Activated CD8-positive, alpha-beta memory T cell treated with anti-CD3 and anti-CD28 coated beads, Interleukin-2, amount 50 U/mL, for 24 hours (primary cell): ENCODE data around the gene SGSM1.

Source experiments
- DNase-seq: peaks from one replicate; pipeline ENCODE4 v3.0.0-alpha.2; 2020; ENCODE audit errors: extremely low read depth

SGSM1 gene, protein sequence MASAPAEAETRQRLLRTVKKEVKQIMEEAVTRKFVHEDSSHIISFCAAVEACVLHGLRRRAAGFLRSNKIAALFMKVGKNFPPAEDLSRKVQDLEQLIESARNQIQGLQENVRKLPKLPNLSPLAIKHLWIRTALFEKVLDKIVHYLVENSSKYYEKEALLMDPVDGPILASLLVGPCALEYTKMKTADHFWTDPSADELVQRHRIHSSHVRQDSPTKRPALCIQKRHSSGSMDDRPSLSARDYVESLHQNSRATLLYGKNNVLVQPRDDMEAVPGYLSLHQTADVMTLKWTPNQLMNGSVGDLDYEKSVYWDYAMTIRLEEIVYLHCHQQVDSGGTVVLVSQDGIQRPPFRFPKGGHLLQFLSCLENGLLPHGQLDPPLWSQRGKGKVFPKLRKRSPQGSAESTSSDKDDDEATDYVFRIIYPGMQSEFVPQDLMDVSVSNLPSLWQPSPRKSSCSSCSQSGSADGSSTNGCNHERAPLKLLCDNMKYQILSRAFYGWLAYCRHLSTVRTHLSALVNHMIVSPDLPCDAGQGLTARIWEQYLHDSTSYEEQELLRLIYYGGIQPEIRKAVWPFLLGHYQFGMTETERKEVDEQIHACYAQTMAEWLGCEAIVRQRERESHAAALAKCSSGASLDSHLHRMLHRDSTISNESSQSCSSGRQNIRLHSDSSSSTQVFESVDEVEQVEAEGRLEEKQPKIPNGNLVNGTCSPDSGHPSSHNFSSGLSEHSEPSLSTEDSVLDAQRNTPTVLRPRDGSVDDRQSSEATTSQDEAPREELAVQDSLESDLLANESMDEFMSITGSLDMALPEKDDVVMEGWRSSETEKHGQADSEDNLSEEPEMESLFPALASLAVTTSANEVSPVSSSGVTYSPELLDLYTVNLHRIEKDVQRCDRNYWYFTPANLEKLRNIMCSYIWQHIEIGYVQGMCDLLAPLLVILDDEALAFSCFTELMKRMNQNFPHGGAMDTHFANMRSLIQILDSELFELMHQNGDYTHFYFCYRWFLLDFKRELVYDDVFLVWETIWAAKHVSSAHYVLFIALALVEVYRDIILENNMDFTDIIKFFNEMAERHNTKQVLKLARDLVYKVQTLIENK

DNA sequence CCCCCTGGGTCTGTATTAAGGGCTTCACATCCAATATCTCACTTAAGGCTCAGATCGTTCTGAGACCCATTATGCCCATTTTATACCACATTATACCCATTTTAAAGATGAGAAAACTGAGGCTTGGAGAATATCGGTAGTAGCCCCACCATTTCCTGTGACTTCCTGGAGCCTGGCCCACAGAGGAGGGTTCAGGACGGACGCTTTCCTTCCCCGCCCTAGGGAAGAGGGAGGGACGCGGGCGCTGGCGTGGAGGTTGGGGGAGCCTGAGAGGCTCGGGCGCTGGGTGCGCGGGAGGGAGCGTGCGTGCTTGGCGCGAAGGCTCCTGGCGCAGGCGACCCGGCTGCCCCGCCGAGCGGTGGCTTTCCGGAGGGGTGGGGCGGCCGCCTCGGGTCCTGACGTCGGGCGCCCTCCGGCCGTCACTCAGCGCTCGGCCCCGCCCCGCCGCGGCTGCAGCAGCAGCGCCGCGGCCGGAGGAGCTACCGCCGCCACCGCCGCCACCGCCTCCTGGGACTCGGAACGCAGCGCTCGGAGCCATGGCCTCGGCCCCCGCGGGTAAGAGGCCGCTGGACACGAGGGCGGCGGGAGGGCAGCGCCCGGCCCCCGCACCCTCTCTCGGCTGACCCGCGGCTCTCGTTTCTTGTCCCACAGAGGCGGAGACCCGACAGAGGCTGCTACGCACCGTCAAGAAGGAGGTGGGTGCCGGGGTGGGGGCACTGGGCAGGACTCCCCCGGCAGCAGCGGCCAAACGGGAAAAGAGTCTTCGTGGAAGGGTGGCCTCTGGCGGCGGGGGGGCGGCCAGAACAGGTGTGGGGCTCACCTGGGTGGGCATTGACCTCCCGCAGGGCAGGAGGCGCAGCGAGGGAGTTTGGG lies at the start of gene SGSM1:
TSS of gene SGSM1 (plus strand) at position 422 of the 873 bp plus-strand sequence. CDS start at position 537, 115 bp downstream.
- DNase-seq: peak; percentile 39

DNA sequence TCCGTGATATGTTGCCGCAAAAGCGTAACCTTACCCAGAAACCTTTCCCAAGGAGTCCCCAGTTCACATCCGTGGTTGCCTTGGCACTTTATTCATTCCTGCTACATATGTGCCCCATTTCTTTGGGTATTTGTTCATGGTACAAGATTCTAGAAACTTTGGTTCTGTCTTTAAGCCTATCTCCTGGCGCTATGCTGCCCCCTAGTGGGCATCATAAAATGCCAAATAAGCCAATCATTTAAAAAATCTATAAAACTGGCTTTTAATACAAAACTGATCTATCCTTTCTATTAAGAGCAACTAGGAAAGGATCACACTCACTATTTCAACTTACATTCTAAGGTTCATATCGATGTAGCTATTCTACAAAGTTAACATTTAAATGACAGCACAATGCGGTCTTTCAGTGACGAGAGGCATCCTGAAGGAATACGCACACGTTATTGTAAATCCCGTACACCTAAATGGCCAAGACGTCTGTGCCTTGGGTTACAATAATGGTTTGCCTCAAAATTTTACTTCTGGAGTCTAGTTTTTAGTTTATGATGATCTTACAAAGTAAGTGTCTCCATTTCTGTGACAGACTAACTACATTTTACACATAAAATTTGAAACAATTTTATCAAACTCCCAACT lies 47.7 kb upstream of the SGSM1 start:
- DNase-seq: no peak

DNA sequence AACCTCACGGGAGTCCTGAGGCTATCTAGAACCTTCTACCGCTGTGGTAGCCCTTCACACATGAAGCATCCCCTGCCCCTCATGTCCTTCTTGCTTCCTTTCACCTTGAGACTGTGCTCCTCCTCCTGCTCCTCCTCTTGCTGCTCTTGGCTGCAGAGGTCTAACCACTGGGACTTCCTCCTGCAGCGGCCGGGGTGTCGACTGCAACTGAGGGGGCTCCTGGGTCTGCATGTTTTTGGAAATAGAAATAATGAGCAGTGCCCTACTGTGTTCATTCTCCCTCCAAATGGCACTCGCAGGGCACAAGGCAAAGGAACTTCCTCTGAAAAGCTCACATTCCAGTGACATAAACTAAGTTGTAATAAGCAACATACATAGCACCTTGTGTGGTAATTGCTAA lies 46.2 kb upstream of the SGSM1 start:
- DNase-seq: no peak

DNA sequence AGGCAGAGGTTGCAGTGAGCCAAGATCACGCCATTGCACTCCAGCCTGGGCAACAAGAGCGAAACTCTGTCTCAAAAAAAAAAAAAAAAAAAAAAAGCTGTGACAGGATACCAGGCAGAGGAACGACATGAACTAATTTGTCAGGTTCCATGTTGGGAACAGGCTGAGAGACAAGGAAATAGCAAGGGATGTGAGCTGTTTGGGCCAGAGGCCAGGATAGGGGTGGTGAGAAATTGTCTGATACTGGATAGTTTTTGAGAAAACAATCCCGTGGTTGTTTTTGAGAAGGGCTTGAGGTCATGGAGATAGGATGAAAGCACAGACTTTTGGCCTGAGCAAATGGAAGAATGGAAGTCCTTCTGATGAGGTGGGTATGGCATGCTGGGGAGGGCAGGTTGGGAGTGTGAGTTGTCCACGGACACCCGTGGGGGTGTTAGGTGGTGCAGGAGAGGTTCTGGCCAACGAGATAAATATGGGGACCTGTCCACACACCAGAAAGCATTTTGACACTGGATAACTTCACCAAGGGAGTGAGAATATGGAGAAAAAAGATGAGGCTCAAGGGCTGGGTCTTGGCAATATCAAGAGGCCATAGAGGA lies 45.2 kb upstream of the SGSM1 start:
- DNase-seq: no peak

DNA sequence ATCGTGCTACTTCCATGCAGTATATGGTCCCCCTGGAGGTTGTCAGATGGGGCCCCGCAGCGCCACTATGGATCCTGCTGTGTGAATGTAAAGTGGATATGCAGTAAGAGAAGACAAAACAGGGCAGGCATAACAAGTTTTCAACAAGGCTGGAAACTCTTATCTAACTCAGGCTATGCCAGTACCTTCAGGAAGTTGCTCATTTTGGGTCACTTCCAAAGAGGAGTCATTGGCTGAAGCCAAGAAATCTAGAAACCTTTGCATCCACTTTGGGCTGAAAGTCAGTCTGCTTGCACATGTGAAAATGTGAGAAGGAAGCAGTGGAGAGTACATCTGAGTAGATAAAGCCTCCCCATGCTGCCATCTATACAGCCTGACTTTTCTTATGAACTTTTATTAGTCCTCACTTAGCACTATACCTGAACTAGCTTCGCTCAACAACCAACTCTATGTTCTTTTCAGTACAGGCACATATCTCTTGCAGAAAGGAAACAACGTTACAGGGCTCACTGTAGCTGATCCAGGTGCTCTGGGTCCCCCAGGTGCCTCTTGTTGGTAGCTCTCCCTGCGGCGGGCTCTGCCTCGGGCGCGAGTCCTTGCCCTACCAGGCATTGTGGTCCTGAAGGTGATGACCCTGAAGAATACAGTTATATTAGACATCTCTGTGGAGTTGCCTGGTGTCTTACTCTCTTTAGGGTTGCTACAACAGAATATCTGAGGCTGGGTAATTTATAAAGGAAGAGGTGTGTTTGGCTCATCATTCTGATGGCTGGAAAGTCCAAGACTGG lies 43.9 kb upstream of the SGSM1 start:
- no peak for DNase-seq

DNA sequence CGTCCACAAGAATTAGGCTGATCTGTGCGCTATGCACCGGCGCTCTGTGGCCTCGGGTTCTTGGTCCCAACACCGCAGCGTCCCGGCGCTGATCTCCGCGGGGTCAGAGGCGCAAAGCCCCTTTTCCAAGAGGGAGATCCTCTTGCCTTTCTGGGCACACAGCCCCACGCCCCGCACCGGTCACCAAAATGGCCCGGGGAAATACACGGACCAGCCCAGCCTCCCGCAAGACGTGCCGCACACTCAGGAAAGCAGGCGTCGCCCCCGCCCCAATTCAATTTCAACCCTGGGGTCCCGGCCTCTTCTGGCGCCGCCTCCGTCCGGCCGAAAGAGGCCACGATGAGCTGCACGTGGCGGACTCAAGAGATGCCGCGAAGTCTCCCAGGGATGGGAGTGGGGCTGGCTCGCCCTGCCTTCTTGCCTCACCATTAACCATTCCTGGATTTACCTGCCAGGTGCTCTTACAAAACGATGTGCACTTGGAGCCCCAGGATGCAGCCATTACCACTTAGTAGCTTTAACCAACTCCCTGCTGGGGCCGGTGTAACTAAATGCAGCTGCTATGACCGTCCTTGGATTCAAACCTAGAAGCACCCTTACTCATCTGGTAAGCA lies 42.0 kb upstream of the SGSM1 start:
- no peak for DNase-seq

DNA sequence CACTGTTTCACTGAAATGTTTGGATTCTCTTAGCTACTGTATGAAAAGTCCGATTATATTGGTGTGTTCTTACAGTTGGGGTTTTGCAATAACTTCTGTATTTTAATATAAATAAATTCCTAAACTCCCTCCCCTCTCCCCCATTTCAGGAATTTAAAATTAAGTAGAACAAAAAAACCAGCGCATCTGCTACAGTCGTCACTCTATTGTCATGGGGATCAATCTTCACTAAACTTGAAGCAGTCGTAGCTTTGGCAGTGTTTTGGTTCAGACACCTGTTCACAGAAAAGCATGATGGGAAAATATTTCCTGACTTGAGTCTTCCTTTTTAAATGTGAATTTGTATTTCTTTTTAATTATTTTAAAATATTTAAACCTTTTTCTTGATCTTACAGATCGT lies 40.8 kb upstream of the SGSM1 start:
- no peak for DNase-seq

DNA sequence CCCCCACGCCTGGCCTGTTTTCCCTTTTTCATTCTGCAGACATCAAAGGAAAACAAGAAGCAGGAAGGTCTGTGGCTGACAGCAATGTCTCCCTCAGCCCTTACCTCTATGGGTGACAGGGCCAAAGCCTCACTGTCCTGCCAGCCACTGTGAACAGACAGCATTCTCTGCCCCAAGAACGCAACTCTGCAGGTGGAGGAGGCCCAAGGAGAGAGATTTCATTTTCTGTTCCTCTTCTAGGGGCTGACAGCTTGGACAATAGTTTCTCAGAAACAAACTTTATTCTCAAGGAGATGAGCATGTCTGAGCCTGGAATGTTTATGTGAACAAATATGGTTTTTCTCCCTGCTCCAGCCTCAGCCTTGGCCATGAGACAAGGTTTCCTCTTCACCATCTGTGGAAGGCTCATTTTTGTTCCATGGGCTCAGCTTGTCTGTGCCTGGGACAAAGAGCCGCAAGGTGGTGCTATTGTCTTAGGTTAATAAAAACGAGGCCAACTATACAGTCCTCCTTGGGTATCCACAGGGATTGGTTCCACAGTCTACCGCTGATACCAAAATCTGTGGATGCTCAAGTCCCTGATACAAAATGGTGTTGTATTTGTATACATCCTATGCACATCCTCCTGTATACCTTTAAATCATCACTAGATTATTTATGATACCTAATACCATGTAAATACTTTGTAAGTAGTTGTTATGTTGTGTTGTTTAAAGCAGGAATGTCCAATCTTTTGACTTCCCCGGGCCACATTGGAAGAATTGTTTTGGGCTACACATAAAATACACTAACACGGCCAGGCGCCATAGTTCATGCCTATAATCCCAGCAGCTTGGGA lies 37.3 kb upstream of the SGSM1 start:
- no peak for DNase-seq

DNA sequence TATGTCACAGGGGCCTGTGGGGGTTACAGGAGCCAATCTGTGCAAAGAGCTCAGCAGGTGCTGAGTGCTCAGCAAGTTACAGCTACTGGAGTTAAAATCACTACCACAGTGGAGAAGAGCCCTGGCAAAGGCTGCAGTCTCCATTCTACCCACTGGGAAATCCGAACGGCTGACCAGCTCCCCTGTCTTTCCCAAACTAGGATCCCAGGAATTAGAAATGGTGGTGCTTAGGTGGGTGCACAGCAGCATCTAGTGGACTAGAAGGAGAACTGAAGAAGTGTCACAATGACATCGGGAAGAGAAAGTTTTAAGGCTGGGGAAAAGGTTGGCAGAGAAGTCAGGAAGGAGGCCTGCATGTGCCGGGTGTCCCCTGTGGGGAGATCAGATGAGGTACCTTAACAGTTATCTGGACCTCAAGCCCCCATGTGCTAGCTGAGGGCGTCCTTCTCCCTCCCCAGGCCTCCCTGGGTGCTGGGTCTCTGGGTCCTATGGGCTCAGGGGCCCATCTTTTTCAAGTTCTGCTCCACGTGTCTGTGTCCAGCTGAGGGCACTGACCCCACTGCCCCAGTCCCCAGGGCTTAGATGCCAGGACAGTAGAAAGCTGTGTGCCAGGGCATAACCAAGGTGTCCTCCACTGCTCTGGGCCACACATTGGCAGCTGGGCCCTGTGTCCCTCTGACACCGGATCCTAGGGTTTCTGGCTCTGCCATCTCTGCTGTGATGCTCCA lies 33.4 kb upstream of the SGSM1 start:
- no peak for DNase-seq

DNA sequence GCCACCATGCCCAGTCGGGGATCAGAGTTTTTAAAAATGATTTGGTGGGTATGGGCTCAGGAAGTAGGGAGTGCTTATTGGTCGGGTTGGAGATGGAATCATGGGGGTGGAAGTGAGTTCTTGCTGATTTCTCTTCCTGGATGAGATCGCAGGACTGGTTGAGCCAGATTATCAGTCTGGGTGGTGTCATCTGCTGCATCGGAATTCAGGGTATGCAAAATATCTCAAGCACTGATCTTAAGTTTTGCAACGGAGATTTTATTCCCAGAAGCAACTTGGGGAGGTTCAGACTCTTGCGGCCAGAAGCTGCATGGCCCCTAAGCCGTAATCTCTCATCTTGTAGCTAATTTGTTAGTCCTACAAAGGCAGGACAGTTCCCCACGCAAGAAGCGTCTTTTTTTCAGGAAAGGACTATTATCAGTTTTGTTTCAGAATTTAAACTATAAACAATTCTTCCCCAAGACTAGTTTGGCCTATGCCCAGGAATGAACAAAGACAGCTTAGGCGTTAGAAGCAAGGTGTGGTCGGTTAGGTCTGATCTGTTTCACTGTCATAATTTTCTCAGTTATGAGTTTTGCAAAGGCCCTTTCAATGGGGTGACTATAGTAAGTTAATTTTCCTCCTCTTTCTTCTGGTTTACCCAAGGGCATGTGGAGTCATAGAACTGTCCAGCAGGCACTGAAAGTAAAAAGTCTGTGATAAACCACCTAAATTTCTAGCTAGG lies 30.1 kb upstream of the SGSM1 start:
- no peak for DNase-seq

DNA sequence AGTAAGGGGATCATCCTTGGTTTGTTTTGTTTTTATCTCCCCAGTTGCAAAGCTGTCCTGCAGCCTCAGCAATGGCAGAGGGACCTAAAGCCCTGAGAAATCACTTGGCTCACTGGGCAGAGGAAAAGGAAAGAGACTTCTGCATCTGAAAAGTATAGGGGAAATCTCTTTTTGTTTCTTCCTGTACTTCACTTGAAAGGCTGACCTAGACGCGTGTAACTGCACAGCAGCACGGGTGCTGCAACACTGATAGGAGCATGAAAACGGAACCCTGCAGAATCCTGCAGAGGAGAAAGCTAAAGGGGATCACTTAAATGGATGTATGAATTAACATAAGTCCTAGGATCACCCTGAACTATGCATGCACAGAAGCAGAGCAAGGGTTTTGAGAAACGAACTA lies 29.5 kb upstream of the SGSM1 start:
- DNase-seq: no peak

DNA sequence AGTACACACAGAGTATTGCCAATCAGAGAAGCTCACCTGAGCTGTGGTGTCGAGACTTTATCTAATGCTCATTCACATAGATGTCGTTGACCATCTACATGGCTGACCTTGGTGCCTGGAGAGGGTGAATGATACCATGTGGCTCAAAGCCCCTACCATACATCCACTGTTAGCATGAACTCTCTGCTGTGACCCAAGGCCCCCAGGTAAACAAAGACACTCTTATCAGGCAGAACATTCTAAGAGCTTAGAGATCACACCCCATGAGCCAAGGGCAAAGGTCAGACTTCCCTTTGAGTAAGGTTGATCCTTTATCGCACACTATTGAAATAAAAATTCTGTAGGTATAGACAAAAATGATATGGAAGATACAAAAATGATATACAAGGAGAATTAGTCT lies 16.5 kb upstream of the SGSM1 start:
- no peak for DNase-seq

DNA sequence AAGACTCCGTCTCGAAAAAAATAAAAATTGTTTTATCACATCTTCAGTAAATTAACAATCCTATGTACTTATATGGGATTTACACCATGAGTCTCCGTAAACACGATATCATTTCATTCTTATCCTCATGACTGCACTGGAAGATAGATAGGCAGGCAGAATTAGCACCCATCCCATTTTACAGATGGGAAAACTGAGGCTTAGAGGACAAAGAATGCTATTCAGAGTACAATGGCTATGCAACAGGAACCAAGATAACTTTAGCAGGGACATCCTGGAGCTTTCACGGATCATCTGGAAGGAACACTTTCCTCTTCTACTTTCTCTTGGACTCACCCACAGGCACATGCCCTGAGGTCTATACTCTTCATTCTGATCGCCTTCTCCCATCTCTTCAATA lies 14.6 kb upstream of the SGSM1 start:
- no peak for DNase-seq

DNA sequence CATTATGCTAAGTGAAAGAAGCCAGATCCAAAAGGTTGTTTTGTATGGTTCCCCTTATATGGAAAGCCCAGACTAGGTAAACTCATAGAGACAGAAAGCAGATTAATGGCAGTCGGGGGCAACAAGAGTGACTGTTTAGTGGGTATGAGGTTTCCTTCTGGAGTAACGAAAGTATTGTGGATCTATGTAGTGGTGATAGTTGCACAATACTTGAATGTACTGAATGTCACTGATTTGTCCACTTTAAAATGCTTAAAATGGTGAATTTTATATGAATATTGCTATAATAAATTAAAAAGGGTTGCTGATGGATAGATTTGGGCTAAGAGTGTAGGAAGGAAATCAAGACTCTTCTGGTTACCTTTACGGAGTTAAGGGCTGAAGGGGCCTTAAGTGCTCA lies 10.0 kb upstream of the SGSM1 start:
- DNase-seq: no peak

DNA sequence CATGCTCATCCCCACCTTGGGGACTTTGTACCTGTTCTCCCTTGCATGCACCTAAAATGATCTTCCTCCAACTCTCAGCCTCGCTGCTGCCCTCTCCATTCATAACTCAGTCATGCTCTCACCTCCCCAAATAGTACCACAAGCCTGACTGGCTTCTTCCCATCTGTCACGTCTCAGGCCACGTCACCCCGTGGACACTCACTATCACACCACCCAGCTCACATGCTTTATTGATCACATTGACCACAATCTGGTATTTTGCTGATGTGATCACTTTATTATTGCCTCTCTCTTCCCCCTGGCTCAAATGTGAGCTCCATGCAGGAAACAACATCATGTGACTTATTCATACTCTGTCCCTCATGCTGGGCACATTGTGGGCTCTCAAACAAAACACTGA lies 9.2 kb upstream of the SGSM1 start:
- DNase-seq: no peak

DNA sequence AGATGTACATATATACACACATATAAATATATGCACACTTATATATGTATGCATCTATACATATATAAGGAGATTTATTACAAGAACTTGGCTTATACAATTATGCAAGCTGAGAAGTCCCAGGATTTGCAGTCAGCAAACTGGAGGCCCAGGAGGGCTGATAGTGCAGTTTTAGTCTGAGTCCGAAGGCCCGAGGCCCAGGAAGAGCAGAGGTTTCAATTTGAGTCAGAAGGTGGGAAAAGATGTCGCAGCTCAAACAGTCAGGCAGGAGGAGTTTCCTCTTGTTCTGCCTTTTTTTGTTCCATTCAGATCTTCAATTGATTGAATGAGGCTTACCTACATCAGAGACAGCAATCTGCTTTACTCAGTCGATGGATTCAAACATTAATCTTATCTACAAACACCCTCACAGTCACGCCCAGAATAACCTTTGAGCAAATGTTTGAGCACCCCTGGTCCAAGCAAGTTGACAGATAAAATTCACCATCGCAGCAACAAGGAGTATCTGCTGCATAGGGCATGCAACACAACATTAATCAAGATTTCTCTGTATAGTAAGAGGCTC lies 4.0 kb upstream of the SGSM1 start:
- no peak for DNase-seq

DNA sequence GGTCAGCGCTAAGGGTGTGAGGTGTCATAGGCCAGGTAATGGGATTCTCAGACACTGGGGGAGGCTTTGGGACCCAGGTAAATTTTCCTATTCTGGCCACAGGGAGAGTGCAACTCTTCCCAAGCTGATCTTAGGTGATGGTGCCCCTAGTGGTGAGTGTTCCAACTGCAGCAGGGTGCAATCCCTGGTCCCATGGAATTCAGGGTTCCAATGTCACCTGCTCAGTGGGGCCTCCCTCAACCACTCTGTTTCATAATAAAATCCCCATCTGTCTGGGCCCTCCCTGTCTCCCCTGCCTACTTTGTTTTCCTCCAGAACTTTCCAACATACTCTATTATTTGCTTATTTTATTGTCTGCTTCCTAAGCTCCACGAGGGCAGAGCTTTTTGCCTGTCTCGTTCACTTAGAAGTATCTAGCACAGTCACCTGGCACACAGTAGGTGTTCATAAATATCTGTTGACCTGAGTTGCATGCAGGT lies 2.9 kb upstream of the SGSM1 start:
- no peak for DNase-seq
